GM19351 (cell line): ENCODE measurements around the gene SERINC5.

Source experiments
- ATAC-seq: cut with Tn5 transposase; IDR thresholded peaks from one replicate; pipeline ENCODE4 v1.9.1; 2021; ENCODE audit warnings: mild to moderate bottlenecking, moderate library complexity; ENCODE audit not compliant: unreplicated experiment

SERINC5 gene

GRCh38 chr5:80255431-80255810 lies 427 bp downstream of the SERINC5 start:
- ATAC-seq = peak; percentile 35

DNA sequence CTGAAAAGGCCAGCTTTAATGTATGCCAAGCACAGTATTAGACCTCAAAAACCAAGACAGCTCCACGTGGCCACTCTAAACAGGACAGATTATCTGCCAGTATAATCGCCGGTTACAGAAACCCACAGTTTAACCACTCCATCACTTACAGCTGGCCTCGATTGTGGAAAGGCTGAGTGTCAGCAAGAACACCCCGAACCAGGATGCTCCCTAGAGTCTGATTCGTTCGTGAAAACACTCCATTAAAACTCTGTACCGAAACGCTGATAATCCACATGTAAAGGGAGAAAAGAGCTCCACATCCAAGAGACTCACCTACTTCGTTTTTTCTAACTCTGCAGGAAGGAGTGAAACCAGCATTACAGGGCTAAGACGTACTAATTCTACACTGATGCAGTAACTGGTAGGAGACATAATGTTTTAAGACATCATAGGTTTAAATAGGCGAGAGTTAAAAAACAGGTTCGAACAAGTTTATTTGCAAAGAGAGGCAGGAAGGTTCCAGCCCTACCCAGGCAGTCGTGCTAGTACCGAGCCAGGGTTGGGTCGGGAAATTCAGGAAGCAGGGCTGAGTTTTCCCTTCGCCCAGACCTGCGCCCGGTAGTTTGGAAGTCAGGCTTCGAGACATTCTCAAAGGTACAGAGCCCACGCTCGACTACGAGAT lies 949 bp downstream of the SERINC5 start:
- ATAC-seq = no peak

- no peak for ATAC-seq
Observed at GRCh38 chr5:80251636-80252035, 4.2 kb downstream of the SERINC5 start.

DNA sequence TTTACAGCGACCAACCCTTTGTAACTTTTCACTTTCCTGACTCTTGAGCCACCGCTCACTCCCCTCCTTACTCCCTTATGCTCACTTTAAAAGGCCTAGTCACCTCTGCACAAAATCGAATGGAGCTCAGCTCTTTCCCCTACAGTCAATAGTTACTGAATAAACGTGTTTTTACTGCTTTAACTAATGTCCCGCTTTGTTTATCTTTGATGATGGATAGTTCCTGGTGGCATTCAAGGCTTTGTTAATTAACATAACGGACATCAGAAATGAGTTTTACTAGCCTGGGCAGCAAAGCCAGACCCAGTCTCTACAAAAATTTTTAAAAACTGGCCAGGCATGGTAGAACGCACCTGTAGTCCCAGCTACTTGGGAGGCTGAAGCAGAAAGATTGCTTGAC lies 5.0 kb downstream of the SERINC5 start:
- ATAC-seq = no peak

DNA sequence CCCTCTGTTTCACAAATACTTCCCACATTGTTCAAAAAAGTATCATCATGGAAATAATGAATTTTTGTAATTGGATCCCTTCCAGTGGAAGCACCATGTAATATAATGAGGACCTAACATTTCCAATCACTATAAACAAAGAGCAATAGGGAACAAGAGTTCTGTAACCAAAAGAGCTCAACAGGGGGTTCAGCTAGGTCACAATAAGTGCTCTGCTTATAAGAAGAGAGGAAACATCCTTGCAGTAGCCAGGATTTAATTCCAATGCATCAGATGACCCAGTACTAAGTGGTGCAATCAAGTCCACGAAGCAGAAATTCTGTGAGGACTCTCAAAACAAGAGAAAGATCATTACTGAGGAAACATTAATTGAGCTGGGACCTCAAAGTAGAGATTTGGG lies 5.9 kb downstream of the SERINC5 start:
- no peak for ATAC-seq

DNA sequence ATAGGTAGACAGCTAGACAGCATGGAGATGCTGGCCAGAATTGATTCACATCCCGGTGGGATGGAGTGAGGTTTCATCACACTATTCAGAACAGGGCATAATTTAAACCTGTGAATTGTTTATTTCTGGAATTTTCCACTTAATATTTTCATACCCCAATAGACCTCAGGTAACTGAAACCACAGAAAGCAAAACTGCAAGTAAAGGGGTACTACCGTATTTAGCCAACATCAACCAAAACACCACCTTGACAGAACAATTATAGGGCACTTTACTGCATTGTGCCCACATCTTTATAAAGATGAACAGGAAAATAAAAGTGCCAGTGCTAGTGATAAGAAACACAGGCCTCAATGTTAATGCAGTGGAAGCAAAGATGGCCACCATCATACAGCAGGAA lies 7.5 kb downstream of the SERINC5 start:
- no peak for ATAC-seq

- peak; percentile 92 for ATAC-seq
Observed at GRCh38 chr5:80246995-80247729, 8.7 kb downstream of the SERINC5 start.

GRCh38 chr5:80246001-80246758 lies 9.7 kb downstream of the SERINC5 start:
- ATAC-seq = no peak

- ATAC-seq = no peak
Observed at GRCh38 chr5:80243567-80243966, 12.3 kb downstream of the SERINC5 start.

GRCh38 chr5:80242849-80243248 lies 13.0 kb downstream of the SERINC5 start:
- no peak for ATAC-seq

- ATAC-seq = no peak
Observed at GRCh38 chr5:80240368-80240986, 15.4 kb downstream of the SERINC5 start.

GRCh38 chr5:80239680-80240367 lies 16.0 kb downstream of the SERINC5 start:
- no peak for ATAC-seq

- ATAC-seq = no peak
Observed at GRCh38 chr5:80238778-80239679, 16.8 kb downstream of the SERINC5 start.

GRCh38 chr5:80238097-80238496 lies 17.8 kb downstream of the SERINC5 start:
- ATAC-seq = no peak

DNA sequence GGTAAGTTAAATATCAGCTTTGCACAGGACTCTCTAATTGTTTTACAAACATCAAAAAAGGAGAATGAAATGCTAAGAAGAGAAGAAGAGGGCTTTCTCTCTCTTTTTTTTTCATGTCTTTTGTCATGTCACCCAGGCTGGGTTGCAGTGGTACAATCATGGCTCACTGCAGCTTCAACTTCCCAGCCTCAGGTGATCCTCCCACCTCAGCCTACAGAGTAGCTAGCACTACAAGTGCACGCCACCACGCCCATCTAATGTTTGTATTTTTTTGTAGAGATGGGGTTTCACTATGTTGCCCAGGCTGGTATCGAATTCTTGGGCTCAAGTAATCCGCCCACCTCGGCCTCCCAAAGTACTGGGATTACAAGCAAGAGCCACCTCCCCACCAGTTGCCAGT lies 18.6 kb downstream of the SERINC5 start:
- ATAC-seq = no peak

DNA sequence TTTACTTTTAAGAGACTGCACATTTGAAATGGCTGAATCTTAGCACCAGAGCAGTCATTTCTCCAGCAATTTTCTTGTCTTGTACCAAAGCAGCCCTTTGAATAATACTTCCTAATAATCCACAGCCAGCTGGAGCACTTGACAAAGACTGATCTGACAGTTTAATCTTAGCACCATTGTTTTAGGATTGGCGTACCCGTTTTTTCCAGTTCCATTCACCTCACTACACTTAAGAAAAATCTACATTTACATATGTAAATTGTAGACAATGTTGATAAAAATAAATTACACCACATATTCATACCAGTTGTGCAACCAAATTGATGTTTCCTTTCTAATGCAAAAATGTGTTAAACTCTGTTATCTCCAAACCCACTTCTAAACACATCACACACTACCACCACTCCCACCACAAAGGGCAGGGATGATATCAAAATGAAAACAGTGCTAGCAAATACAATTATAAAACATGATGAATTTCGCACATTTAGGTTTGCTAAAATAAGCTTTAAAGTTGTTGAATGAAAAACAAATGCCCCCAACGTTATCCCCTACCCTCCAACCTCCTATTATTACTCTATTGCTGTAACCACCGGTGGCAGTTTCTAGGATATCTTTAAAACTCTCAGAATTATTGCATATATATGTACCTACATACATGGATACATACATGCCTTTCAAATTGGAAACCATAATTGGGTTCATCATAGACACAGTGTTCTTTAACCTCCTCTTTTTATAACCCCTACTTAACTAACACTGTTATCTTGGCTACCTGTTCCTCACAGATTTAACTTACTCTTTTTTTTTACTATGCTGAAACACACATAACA lies 21.5 kb downstream of the SERINC5 start:
- ATAC-seq = no peak

DNA sequence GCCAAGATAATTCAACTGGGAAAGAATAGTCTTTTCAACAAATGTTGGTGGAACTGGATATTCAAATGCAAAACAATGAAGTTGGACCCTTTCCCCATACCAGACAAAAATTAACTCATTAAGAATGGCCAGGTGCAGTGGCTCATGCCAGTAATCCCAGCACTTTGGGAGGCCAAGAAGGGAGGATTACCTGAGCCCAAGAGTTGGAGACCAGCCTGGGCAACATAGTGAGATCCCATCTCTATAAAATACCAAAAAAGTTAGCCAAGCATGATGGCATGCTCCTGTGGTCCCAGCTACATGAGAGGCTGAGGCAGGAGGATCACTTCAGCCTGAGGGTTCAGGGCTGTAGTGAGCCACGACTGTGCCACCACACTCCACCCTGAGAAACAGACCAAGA lies 24.2 kb downstream of the SERINC5 start:
- ATAC-seq = no peak

DNA sequence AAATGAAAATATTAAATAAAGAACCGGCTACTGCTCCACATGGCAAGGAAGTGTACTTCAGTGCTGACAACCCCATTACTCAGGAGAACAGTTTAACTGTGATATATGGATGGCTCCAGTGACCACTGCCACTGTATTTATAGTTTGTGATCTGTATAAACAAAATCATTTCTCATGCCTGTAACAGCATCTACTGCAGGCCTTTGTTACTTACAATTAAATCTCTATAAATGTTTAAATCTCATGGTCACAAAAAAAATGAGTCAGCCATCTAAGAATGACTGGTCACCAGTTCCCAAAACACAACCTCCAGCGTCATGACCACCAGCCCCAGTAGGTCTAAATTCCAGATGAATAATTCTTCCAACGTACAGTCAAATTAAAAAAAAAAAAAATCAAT lies 24.6 kb downstream of the SERINC5 start:
- ATAC-seq = no peak
